B cell (primary cell): ENCODE data around the gene CD19. TPM values are rescaled to one million over a fixed set of nuclear protein-coding genes. Genes with fewer than 3 reads are reported as not detected.
A peak's percentile ranks its signal among the peaks of the same experiment; 100 is the strongest.

Source experiments
- ATAC-seq: fragments of 200-7000 bp; cut with Tn5 transposase; one replicate; pipeline ENCODE4 v1.10.0; 2021; ENCODE audit warnings: low read depth, mild to moderate bottlenecking, moderate number of reproducible peaks, moderate library complexity
- CTCF ChIA-PET: fragments of 350-600 bp; sonication (Branson Sonifier 250); formaldehyde crosslinking; loops from one replicate; lab custom pipeline; 2021; ENCODE audit warnings: antibody characterized with exemption, inconsistent platforms; lab: Charles Lee
- POLR2A ChIA-PET: fragments of 350-600 bp; sonication (Branson Sonifier 250); formaldehyde crosslinking; loops from one replicate; lab custom pipeline; 2021; ENCODE audit warnings: antibody characterized with exemption; lab: Charles Lee
- DNase-seq: peaks from one replicate; pipeline ENCODE4 v3.0.0; 2013
- H2AFZ ChIP-seq: 2 replicates; pipeline ENCODE4 v1.6.1; 2012; ENCODE audit warnings: mild to moderate bottlenecking, low read depth, low read length; ENCODE audit not compliant: insufficient read depth, poor library complexity, severe bottlenecking
- H3K27ac ChIP-seq, 2 donors: 1 replicate in 1 of 2; 2 replicates in 1 of 2; pipeline ENCODE4 v1.5.1; 2012 to 2013; ENCODE audit warnings: low read length in 2 of 2, mild to moderate bottlenecking in 2 of 2, moderate library complexity in 1 of 2
- H3K27me3 ChIP-seq, 4 experiments: fragments of 200-600 bp in 1 of 4; sonication (generic) in 1 of 4; replicated peaks in 1 of 4; 1 replicate in 2 of 4; 2 replicates in 2 of 4; pipeline versions ENCODE4 v1.6.1 to v1.7.0; 2013 to 2016; ENCODE audit warnings: low read length in 3 of 4, mild to moderate bottlenecking in 2 of 4, mixed read lengths in 1 of 4, moderate library complexity in 1 of 4; ENCODE audit not compliant: insufficient read depth in 4 of 4, control insufficient read depth in 3 of 4; ENCODE audit errors: control extremely low read depth in 1 of 4
- H3K36me3 ChIP-seq, 2 experiments: replicated peaks in 1 of 2; 1 replicate in 1 of 2; 2 replicates in 1 of 2; pipeline versions ENCODE4 v1.6.1 to v1.7.1; 2013; ENCODE audit warnings: low read length in 1 of 2; ENCODE audit not compliant: insufficient read depth in 2 of 2, control insufficient read depth in 1 of 2; ENCODE audit errors: control extremely low read depth in 1 of 2, extremely low read depth in 1 of 2
- H3K4me1 ChIP-seq, 2 donors: fragments of 200-600 bp in 1 of 2; sonication (generic) in 1 of 2; 1 replicate in 1 of 2; 2 replicates in 1 of 2; pipeline versions ENCODE4 v1.5.1 to v1.6.1; 2013 to 2017; ENCODE audit warnings: low read length in 2 of 2; ENCODE audit not compliant: control insufficient read depth in 2 of 2, insufficient read depth in 2 of 2
- H3K4me2 ChIP-seq: replicated peaks from 2 replicates; pipeline ENCODE3; 2012; ENCODE audit warnings: mild to moderate bottlenecking, low read depth, low read length; ENCODE audit not compliant: poor library complexity, severe bottlenecking
- H3K4me3 ChIP-seq, 5 experiments: fragments of 200-600 bp in 1 of 5; sonication (generic) in 1 of 5; 1 replicate in 3 of 5; 2 replicates in 2 of 5; pipeline versions ENCODE4 v1.5.1 to v1.7.0; 2011 to 2016; ENCODE audit warnings: low read length in 4 of 5, mild to moderate bottlenecking in 4 of 5, low read depth in 2 of 5, control low read depth in 1 of 5, moderate library complexity in 1 of 5; ENCODE audit not compliant: insufficient read depth in 1 of 5; ENCODE audit errors: control extremely low read depth in 1 of 5, extremely low read depth in 1 of 5
- H3K79me2 ChIP-seq: fragments of 200-600 bp; sonication (generic); one replicate; pipeline ENCODE4 v1.6.0; 2016; ENCODE audit warnings: low read length; ENCODE audit not compliant: control insufficient read depth, insufficient read depth
- H3K9ac ChIP-seq: fragments of 200-600 bp; sonication (generic); 2 replicates; pipeline ENCODE4 v1.6.1; 2017; ENCODE audit warnings: mild to moderate bottlenecking, low read length, moderate library complexity
- H3K9me3 ChIP-seq, 3 donors: one replicate each; pipeline versions ENCODE4 v1.6.1 to v1.7.1; 2013; ENCODE audit warnings: low read length in 2 of 3; ENCODE audit not compliant: control insufficient read depth in 2 of 3, insufficient read depth in 1 of 3; ENCODE audit errors: control extremely low read depth in 1 of 3
- H4K20me1 ChIP-seq: 2 replicates; pipeline ENCODE4 v1.6.0; 2012; ENCODE audit warnings: mild to moderate bottlenecking, low read length; ENCODE audit not compliant: insufficient read depth, control insufficient read depth, poor library complexity, severe bottlenecking
- H3K27ac Mint-ChIP-seq: one replicate; pipeline ENCODE4 v1.8.0; 2021; ENCODE audit warnings: mixed read lengths
- H3K27me3 Mint-ChIP-seq: one replicate; pipeline ENCODE4 v1.8.0; 2021; ENCODE audit warnings: mixed read lengths
- H3K4me1 Mint-ChIP-seq: one replicate; pipeline ENCODE4 v1.8.0; 2021; ENCODE audit warnings: mixed read lengths
- H3K4me3 Mint-ChIP-seq: one replicate; pipeline ENCODE4 v1.8.0; 2021; ENCODE audit warnings: mixed read lengths
- H3K9me3 Mint-ChIP-seq: one replicate; pipeline ENCODE4 v1.8.0; 2022; ENCODE audit warnings: mixed read lengths; ENCODE audit not compliant: insufficient read depth
- EZH2 ChIP-seq: IDR thresholded peaks from 2 replicates; pipeline ENCODE4 v1.6.1; 2012; ENCODE audit warnings: borderline replicate concordance, low read depth, mild to moderate bottlenecking, moderate library complexity, low read length; ENCODE audit not compliant: insufficient read depth, poor library complexity, severe bottlenecking
- WGBS: methylation state at CpG from one replicate; pipeline ENCODE4 v1.1.5; 2013; ENCODE audit warnings: missing lambda C conversion rate; ENCODE audit not compliant: insufficient coverage; 5-methylcytosine and 5-hydroxymethylcytosine counted together
- intact Hi-C: fragments of 100-400 bp; cut with micrococcal nuclease; formaldehyde crosslinking; loops from one replicate; pipeline ENCODE4 v1.10.0; 2022
- polyA plus RNA-seq: library from polyadenylated mRNA; depleted of rRNA; stranded (reverse); fragments of >200 nt; gene quantifications from 2 replicates; pipeline ENCODE4 v1.2.3, GENCODE V29; 2012
- total RNA-seq, 2 donors: library from RNA; stranded (reverse); fragments of 120-200 nt in 1 of 2; gene quantifications; 1 replicate in 1 of 2; 2 replicates in 1 of 2; pipeline versions ENCODE4 v1.2.3 to v1.2.4, GENCODE V29; 2013 to 2022
- TF ChIP-seq, protein P1 (sequence below): fragments of 200-600 bp; IDR thresholded peaks from one replicate; pipeline ENCODE4 v1.8.0; 2022; ENCODE audit warnings: antibody characterized with exemption, mild to moderate bottlenecking

CD19 gene
- total and polyA plus RNA-seq, 2 donors (not counting 1 experiment from before 2014, with no cell fraction given): 306 to 478 TPM

DNA sequence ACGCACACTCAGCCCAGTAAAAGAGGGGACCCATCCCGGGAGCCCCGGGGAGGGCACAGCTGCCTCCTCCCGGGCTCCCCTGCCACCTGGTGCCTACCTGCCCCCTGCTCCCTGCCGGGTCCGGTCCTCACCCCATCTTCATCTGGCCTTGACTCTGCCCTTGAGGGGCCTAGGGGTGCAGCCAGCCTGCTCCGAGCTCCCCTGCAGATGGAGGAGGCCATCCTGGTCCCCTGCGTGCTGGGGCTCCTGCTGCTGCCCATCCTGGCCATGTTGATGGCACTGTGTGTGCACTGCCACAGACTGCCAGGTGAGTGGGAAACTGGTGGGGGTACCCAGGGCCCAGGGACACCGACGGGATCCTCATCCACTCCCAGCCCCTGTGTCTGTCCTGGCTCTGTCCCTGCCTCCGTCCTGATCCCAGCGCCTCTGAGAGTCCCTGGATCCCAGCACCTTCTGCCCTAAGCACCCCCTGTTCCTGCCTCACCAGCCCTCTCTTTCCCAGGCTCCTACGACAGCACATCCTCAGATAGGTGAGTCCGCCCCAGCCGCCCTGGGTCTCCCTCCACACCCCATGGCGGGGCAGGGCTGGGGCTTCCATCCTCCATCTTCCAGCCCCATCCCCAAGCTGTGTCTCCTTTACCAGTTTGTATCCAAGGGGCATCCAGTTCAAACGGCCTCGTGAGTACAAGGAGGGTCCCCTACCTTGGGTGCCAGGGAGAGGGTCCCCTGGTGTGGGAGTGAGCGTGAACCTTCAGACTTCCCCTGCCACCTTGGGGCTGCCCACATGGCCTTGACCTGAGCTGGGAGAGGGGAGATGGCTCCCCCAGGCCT lies 53.7 kb downstream of the CD19 start:
- Histone ChIP-seq H3K79me2 (peaks cover 3% of the 10 kb centered on the region), H2AFZ (peak overlapping the region; percentile 28), H3K4me1 (peaks cover 16 to 22% of the 10 kb centered on the region in 2 donors), H3K4me2 (peak overlapping the region; percentile 74), H3K4me3 (peak overlapping the region in 4 of 5 experiments; percentile 15 to 39 (median 33)), H3K9me3 (peaks cover 0 to 30% (median 12%) of the 10 kb centered on the region in 3 donors), H3K27ac (no peak overlapping the region), H4K20me1 (peaks cover 30% of the 10 kb centered on the region), H3K9ac (no peak overlapping the region), H3K27me3 (peaks cover 0 to 13% (median 0%) of the 10 kb centered on the region in 4 experiments), H3K36me3 (peaks cover 0 to 54% of the 10 kb centered on the region in 2 experiments)
- ChIA-PET CTCF (interaction anchor here (0.6 kb wide), 1 partner anchor 13 kb away, joined by 3 read pairs; no protein-coding TSS in a partner anchor), POLR2A (interaction anchor here (0.6 kb wide), 1 partner anchor 115 kb away, joined by 4 read pairs; no protein-coding TSS in a partner anchor)
- no peak for ATAC-seq
- TF ChIP-seq EZH2: no peak
- TF ChIP-seq, protein P1, sequence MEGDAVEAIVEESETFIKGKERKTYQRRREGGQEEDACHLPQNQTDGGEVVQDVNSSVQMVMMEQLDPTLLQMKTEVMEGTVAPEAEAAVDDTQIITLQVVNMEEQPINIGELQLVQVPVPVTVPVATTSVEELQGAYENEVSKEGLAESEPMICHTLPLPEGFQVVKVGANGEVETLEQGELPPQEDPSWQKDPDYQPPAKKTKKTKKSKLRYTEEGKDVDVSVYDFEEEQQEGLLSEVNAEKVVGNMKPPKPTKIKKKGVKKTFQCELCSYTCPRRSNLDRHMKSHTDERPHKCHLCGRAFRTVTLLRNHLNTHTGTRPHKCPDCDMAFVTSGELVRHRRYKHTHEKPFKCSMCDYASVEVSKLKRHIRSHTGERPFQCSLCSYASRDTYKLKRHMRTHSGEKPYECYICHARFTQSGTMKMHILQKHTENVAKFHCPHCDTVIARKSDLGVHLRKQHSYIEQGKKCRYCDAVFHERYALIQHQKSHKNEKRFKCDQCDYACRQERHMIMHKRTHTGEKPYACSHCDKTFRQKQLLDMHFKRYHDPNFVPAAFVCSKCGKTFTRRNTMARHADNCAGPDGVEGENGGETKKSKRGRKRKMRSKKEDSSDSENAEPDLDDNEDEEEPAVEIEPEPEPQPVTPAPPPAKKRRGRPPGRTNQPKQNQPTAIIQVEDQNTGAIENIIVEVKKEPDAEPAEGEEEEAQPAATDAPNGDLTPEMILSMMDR: no peak
- intact Hi-C loops: no loop called here
- no peak overlapping the region for H3K27ac Mint-ChIP-seq
- H3K4me1 Mint-ChIP-seq: peaks cover 13% of the 10 kb centered on the region
- peak; percentile 29 for DNase-seq
- peaks cover 6% of the 10 kb centered on the region for H3K9me3 Mint-ChIP-seq
- WGBS: 50% methylated on average over 14 of the region's 19 CpGs
- peak overlapping the region; percentile 67 for H3K4me3 Mint-ChIP-seq
- H3K27me3 Mint-ChIP-seq: peaks cover 3% of the 10 kb centered on the region

- H3K4me1 Mint-ChIP-seq: peaks cover 13% of the 10 kb centered on the region
- H3K4me1 ChIP-seq: peaks cover 16 to 22% of the 10 kb centered on the region in 2 donors
- no peak overlapping the region for H3K9ac ChIP-seq
- H3K27ac ChIP-seq: no peak overlapping the region
- H2AFZ ChIP-seq: no peak overlapping the region
- TF ChIP-seq, protein P1: no peak
- TF ChIP-seq EZH2: no peak
- ATAC-seq (no peak), DNase-seq (no peak)
- H3K4me3 ChIP-seq: no peak overlapping the region
- 92% methylated on average over 4 of the region's 9 CpGs for WGBS
- H3K9me3 ChIP-seq: peaks cover 0 to 30% (median 12%) of the 10 kb centered on the region in 3 donors
- peaks cover 3% of the 10 kb centered on the region for H3K27me3 Mint-ChIP-seq
- no peak overlapping the region for H3K4me2 ChIP-seq
- H3K4me3 Mint-ChIP-seq: no peak overlapping the region
- CTCF ChIA-PET: no interaction called here
- H3K27me3 ChIP-seq: peaks cover 0 to 13% (median 0%) of the 10 kb centered on the region in 4 experiments
- peaks cover 3% of the 10 kb centered on the region for H3K79me2 ChIP-seq
- intact Hi-C loops: no loop called here
- H3K27ac Mint-ChIP-seq: no peak overlapping the region
- H3K36me3 ChIP-seq: peaks cover 0 to 50% of the 10 kb centered on the region in 2 experiments
- H3K9me3 Mint-ChIP-seq: peaks cover 6% of the 10 kb centered on the region
- POLR2A ChIA-PET: no interaction called here
- H4K20me1 ChIP-seq: peaks cover 30% of the 10 kb centered on the region
These were observed 54.3 kb downstream of the CD19 start for GRCh38 chr16:28986046-28986445.
